Measurements from ENCODE around the gene KCNC3.
A peak's percentile ranks its signal among the peaks of the same experiment; 100 is the strongest.
"Not testable (repeated sequence)": the region's sequence is repeated elsewhere in the genome, so short reads cannot be mapped to it uniquely, and the experiment has no call there.

Gene KCNC3

GRCh38 chr19:50353487-50353880 is 24.3 kb upstream of the KCNC3 start:
- DNase-seq = not testable (repeated sequence)

GRCh38 chr19:50352242-50352641 is 23.1 kb upstream of the KCNC3 start:
- no peak for DNase-seq

GRCh38 chr19:50349277-50350057 is 20.3 kb upstream of the KCNC3 start:
- DNase-seq = no peak

DNA sequence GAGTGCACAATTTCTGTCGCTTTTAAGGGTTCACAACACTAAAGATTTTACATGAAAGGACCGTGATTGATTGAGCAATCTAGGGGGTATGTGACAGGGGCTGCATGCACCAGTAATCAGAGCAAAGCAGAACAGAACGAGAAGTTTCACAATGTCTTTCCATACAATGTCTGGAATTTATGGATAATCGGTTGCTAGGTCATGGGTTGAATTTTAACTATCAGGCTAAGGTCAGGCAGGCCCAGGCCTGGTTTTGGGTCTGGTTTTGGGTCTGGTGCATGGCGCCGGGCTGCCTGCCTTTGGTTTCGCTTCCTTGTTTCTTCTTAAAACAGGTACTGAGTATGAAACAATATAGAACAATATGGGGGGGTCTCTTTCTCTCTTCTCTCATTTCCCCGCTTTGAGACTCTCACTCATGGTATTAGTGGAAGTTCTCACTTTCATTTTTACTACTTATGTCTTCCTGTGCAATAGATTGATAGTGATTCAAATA is 18.0 kb upstream of the KCNC3 start:
- DNase-seq = not testable (repeated sequence)

GRCh38 chr19:50344661-50345318 is 15.6 kb upstream of the KCNC3 start:
- DNase-seq = no peak

- DNase-seq = no peak
These were observed 12.0 kb upstream of the KCNC3 start for GRCh38 chr19:50341091-50341564.

GRCh38 chr19:50340331-50340730 is 11.2 kb upstream of the KCNC3 start:
- DNase-seq = no peak

DNA sequence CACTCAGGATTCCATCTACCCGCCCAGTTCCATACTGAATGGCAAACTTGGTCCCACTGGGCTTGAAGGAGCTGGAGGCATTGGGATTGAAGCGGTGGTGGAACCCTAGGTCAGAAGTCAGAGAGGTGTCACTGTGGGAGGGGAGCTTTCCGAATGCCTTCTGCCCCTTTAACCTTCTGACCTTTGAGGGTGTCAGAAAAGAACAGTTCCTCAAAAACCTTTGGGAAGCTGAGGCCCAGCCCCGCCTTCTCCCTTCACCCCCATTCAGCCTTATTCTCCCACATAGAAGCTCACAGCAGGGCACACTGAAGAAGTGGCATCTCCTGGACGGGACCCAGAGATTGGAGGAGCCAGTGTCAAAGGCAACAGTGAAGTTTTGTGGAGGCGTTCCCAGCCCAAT is 7.9 kb upstream of the KCNC3 start:
- DNase-seq = not testable (repeated sequence)

DNA sequence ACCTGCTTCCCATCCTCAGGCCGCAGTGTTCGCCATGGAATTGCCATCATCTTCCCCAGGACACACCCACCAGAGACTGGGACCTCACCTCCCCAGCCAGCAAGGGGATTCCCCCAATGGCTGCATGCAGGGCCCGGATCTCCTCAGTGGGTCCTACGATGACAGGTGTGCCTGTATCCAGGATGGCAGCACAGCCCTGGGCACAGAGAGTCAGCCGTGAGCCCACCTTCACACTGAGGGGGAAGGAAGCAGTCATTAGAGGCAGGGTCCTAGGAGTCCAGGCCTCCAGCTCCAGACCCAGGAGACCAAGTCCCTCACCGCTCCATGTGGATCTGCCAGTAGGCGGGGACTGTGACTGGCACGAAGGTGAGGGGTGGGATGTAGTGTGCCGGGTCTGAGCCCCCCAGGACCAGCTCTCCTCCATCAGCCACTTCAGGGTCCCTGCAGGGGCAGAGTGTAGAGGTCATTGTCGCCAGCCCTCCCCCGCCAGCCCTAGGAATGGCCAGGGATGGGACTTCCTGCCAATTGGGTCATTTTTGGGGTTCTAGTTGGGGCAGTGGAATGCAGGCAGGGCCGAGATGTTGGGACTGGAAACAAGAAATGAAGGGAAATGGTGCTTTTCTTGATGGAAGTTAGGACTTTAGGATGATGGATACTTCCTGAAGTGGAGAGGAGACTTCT is 5.7 kb upstream of the KCNC3 start:
- no peak for DNase-seq

GRCh38 chr19:50333737-50334617 is 4.8 kb upstream of the KCNC3 start:
- DNase-seq = no peak

GRCh38 chr19:50333235-50333736 is 4.1 kb upstream of the KCNC3 start:
- DNase-seq = peak; percentile 80 to 88

GRCh38 chr19:50332244-50333038 is 3.3 kb upstream of the KCNC3 start:
- DNase-seq = no peak

DNA sequence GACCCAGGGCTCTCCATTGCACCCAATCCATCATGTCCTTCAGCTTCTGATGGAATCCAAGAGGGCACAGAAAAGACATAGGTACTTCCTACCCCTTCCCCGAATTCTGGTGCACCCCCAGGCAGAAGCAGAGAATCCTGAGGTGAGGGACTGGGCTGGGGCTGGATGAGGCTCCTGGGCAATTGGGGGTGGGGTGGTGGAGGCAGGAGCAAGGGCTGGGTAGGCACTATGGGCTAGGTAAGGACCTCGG is 2.7 kb upstream of the KCNC3 start:
- no peak for DNase-seq

DNA sequence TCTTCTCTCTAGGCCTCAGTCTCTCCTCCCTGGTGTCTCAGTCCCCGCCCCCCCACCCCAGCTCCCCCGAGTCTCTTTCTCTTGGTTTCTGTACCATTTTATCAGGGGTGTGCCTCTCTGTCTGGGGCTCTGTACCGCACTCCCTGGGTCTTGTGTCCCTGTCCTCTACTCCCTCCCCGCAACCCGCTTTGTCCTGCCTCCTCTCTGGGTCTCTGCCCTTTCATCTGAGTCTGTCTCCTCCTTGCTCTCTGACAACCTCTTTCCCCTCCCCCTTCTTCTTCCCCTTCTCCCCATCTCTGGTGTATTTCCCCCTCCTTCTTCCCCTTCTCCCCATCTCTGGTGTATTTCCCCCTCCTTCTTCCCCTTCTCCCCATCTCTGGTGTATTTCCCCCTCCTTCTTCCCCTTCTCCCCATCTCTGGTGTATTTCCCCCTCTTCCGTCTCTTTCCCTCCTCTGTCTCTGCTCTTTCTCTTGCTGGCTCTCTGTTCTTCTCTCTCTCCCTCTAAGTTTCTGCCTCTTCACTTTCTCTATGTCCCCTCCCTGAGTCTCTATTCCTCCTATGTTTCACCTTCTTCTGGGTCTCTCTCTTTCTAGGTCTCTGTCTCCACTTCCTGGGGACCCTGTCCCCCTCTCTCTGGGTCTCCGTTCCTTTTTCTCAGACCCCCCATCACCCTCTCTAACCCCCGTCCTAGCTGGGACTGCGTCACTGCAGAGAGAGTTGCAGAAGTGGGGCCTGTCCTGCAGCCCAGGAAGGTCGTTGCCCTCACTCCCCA is 2.2 kb upstream of the KCNC3 start:
- DNase-seq = no peak

- DNase-seq = peak in 1 of 2 experiments; percentile 69
These were observed 1.3 kb upstream of the KCNC3 start for GRCh38 chr19:50330365-50331078.

DNA sequence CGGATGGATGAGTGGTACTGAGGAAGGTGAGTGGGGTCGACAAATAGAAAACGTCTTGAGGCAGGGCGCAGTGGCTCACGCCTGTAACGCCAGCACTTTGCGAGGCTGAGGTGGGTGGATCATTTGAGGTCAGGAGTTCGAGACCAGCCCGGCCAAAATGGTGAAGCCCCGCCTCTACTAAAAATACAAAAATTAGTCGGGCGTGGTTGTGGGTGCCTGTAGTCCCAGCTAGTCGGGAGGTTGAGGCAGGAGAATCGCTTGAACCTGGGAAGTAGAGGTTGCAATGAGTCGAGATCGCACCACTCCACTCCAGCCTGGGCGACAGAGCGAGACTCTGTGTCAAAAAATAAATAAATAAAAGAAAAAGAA is 733 bp upstream of the KCNC3 start:
- not testable (repeated sequence) for DNase-seq

GRCh38 chr19:50328873-50329145 is 368 bp downstream of the KCNC3 start:
- DNase-seq = no peak

DNA sequence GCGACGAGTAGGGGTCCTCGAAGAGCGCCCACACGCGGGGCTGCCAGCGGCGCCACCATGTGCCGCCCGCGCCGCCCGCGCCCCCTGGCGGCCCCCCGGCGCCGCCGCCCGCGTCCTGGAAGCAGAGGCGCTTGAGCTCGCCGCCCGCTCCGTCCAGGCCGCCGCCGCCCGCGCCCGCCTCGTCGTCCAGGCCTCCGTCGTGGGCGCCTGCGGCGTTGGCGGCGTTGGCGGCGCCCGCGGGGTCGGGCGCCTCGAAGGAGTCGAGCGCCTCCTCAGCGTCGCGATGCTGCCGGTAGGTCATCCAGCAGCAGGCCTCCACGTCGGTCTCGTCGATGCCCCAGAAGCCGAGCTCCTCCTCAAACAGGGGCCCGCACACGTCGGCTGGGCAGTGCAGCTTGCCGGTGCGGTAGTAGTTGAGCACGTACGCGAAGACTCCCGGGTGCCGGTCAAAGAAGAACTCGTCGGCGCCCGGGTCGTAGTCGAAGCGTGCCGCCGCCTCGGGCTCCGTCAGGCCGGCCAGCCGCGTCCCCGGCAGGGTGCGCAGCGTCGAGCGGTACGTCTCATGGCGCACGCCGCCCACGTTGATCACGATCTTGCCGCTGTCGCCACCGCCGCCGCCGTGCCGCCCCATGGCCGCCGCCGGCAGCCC is 829 bp downstream of the KCNC3 start:
- DNase-seq = no peak

- no peak for DNase-seq
These were observed 1.5 kb downstream of the KCNC3 start for GRCh38 chr19:50327461-50328223.
